NCI-H1048 (cell line): ENCODE measurements around the gene SLC35G6.
"Not testable (repeated sequence)": the region's sequence is repeated elsewhere in the genome, so short reads cannot be mapped to it uniquely, and the experiment has no call there.

Experiments used
- DNase-seq: peaks from one replicate; lab custom pipeline; 2025; lab: John Stamatoyannopoulos, UW

Gene SLC35G6

GRCh38 chr17:7479213-7480088, 1.8 kb upstream of the SLC35G6 start, which contains the start of gene ZBTB4:
Gene ZBTB4, minus strand, starts transcription at chr17:7479631. Its CDS starts 12,830 bp downstream, at chr17:7466801.
- DNase-seq = no peak

GRCh38 chr17:7480089-7480384, 1.2 kb upstream of the SLC35G6 start:
- DNase-seq = no peak

- not testable (repeated sequence) for DNase-seq
Observed at GRCh38 chr17:7481842-7482741, 846 bp downstream of the SLC35G6 start.

DNA sequence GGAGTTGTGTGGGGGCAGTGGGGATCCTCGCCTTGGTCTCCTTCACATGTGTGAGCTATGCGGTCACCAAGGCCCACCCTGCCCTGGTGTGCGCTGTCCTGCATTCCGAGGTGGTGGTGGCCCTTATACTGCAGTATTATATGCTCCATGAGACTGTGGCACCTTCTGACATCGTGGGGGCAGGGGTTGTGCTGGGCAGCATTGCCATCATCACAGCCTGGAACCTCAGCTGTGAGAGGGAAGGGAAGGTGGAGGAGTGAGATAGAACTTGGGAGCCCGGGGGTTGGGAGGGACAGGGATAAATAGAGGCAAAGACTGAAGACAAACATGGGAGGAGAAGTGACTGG, 1.5 kb downstream of the SLC35G6 start:
- DNase-seq = not testable (repeated sequence)

- DNase-seq = peak; percentile 63
Observed at GRCh38 chr17:7483255-7484066, 2.2 kb downstream of the SLC35G6 start.

- peak; percentile 93 for DNase-seq
Observed at GRCh38 chr17:7484067-7484918, 3.0 kb downstream of the SLC35G6 start, which contains the start of gene POLR2A. Gene POLR2A, plus strand, starts transcription at chr17:7484366.

DNA sequence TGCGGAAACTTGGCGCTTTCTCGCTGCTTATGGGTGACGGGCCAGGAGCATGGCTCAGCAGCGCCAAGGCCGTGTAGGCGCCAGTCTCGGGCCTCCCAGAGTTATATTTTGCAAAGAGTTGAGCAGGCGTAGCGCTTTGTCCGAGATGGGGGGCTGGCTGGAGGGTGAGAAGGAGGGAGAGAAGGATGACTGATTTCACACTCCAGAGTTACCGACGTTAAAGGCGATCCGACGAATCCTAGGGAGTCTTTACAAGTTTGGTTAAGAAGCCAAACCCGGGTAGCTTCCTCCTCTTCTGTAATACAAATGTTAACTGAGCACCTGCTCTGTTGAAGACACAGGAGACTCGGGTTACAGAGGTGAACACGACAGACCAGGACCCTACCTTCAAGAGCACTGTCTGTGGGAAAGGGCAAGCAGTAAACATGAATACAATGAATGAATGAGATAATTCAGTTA, 3.7 kb downstream of the SLC35G6 start:
- DNase-seq = no peak

DNA sequence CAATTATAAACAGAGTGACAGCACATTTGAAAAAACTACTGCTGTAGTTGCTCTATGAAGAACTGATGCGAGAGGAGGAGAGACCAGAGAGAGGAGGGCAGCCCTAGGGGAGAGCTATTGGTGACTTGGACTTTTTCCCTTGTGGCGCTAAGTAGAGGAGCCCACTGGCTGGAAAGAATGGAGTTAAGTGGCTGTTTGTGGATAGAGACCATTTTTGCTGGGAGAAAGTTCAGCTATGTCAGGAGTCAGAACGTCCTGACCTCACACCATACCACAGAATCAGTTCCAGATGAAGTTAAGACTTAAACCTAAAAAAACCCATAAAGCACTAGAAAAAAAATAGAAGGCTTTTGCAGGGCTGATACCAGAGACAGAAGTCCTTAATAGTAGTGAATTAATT, 4.9 kb downstream of the SLC35G6 start:
- no peak for DNase-seq

DNA sequence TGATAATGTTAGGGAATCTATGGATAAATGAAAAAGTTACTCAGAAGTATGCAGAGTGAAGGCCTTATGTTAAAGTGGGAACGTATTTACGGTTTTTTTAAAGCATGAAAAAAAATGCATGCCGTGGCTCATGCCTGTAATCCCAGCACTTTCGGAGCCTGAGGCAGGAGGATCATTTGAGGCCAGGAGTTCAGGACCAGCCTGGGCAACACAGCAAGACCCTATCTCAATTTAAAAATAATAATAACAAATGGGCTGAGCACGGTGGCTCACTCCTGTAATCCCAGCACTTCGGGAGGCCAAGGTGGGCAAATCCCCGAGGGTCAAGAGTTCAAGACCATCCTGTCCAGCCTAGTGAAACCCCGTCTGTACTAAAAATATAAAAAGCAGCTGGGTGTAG, 8.9 kb downstream of the SLC35G6 start:
- DNase-seq = no peak

- DNase-seq = no peak
Observed at GRCh38 chr17:7491583-7491982, 10.3 kb downstream of the SLC35G6 start.

GRCh38 chr17:7493941-7494340, 12.7 kb downstream of the SLC35G6 start:
- DNase-seq = no peak

- no peak for DNase-seq
Observed at GRCh38 chr17:7495906-7496434, 14.7 kb downstream of the SLC35G6 start.

GRCh38 chr17:7496470-7497183, 15.4 kb downstream of the SLC35G6 start:
- no peak for DNase-seq

DNA sequence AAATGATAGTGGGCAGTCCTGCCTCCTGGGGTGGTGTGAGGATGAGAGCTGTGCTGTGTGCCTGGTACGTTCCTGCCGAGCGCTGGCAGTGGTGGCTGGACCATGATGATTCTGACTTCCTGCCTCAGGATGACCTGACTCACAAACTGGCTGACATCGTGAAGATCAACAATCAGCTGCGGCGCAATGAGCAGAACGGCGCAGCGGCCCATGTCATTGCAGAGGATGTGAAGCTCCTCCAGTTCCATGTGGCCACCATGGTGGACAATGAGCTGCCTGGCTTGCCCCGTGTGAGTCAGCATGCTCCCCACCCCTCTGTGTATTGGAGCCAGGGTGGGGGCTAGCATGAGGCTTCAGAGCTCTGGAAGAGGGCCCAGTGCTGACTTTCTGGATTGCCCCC, 16.0 kb downstream of the SLC35G6 start:
- no peak for DNase-seq

DNA sequence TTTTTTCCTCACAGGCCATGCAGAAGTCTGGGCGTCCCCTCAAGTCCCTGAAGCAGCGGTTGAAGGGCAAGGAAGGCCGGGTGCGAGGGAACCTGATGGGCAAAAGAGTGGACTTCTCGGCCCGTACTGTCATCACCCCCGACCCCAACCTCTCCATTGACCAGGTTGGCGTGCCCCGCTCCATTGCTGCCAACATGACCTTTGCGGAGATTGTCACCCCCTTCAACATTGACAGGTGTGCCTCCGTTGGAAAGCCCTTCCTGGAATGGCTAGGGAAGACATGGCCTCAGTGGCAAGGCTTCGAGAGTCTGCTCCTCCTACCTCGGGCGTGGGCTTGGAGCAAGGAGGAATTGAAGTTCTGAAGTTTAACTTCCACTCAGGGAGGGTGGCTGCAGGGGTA, 16.4 kb downstream of the SLC35G6 start:
- DNase-seq = no peak

DNA sequence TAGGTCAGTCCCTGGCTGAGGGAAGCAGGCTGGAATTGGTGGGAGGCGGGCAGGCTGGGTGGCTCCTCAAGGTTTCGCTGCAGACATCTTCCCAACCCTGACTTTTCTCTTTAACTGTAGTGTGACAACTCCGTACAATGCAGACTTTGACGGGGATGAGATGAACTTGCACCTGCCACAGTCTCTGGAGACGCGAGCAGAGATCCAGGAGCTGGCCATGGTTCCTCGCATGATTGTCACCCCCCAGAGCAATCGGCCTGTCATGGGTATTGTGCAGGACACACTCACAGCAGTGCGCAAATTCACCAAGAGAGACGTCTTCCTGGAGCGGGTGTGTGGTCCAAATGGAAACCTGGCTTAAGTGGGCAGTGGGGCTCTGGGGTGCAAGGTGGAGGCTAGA, 17.9 kb downstream of the SLC35G6 start:
- no peak for DNase-seq

DNA sequence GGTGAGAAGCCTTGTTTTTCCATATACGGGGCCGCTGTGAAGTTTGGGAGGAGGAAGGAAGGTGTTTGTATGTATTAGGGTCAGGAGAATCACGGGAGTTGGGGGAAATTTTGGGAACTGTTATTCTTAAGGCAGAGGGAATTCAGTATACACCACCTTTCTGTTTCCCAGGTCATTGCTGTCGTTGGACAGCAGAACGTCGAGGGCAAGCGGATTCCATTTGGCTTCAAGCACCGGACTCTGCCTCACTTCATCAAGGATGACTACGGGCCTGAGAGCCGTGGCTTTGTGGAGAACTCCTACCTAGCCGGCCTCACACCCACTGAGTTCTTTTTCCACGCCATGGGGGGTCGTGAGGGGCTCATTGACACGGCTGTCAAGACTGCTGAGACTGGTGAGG, 20.5 kb downstream of the SLC35G6 start:
- no peak for DNase-seq

DNA sequence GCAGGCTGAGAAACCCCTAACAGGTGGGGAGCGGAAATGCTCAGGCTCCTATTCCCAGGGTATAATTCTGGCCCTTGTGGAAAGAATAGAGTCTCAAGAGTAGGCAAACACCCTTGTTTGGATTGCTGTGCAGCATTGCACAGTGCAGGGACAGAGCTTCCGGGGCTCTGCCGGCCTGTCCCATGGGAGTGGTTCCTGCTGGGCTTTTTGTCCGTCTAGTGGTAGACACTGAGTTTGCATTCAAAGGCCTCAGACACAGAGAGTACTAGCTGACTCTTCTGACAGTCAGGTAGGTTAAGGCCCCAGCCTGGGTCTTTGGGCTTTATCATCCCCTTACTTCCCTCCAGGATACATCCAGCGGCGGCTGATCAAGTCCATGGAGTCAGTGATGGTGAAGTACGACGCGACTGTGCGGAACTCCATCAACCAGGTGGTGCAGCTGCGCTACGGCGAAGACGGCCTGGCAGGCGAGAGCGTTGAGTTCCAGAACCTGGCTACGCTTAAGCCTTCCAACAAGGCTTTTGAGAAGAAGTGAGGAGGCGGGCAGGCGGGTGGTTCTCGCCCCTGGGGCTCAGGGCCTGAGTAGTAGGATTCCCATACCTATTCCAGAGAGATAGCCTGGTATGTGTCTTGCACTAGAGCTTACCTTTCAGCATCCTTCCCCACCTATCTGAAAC, 21.1 kb downstream of the SLC35G6 start:
- DNase-seq = no peak

GRCh38 chr17:7502987-7503386, 21.7 kb downstream of the SLC35G6 start:
- no peak for DNase-seq

DNA sequence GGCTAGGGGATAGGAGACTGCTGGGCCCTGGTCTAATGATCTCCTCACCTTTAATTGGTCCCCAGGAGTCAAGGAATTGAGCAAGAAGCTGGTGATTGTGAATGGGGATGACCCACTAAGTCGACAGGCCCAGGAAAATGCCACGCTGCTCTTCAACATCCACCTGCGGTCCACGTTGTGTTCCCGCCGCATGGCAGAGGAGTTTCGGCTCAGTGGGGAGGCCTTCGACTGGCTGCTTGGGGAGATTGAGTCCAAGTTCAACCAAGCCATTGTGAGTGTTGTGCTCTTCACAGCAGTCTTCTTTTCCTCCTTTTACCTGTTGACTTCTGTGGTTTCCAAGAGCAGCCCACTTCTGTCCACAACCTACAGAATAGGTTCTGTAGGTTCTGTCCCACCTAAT, 22.3 kb downstream of the SLC35G6 start:
- DNase-seq = no peak
